Endothelial cell (in vitro differentiated cells): Measurements from ENCODE around the gene GP1BA. TPM values are rescaled to one million over a fixed set of nuclear protein-coding genes. Genes with fewer than 3 reads are reported as not detected.

Experiments used
- DNase-seq: peaks from one replicate; pipeline ENCODE4 v3.0.0; 2021; ENCODE audit warnings: low spot score
- H3K27ac Mint-ChIP-seq: one replicate; pipeline ENCODE4 v1.8.0; 2021; ENCODE audit warnings: mixed read lengths, inconsistent platforms; ENCODE audit not compliant: unreplicated experiment
- H3K27me3 Mint-ChIP-seq: one replicate; pipeline ENCODE4 v1.8.0; 2021; ENCODE audit warnings: mild to moderate bottlenecking, moderate library complexity, mixed read lengths, inconsistent platforms; ENCODE audit not compliant: unreplicated experiment
- H3K36me3 Mint-ChIP-seq: one replicate; pipeline ENCODE4 v1.8.0; 2021; ENCODE audit warnings: mild to moderate bottlenecking, low read depth, mixed read lengths, inconsistent platforms; ENCODE audit not compliant: unreplicated experiment
- H3K4me1 Mint-ChIP-seq: one replicate; pipeline ENCODE4 v1.8.0; 2021; ENCODE audit warnings: mild to moderate bottlenecking, mixed read lengths, inconsistent platforms; ENCODE audit not compliant: unreplicated experiment
- H3K4me3 Mint-ChIP-seq: one replicate; pipeline ENCODE4 v1.8.0; 2021; ENCODE audit warnings: mild to moderate bottlenecking, mixed read lengths, inconsistent platforms; ENCODE audit not compliant: unreplicated experiment
- H3K9me3 Mint-ChIP-seq: one replicate; pipeline ENCODE4 v1.8.0; 2021; ENCODE audit warnings: mixed read lengths, inconsistent platforms; ENCODE audit not compliant: unreplicated experiment
- CTCF ChIP-seq: fragments of 200-600 bp; sonication (generic); IDR thresholded peaks from one replicate; pipeline ENCODE4 v1.5.0; 2021; ENCODE audit warnings: antibody characterized with exemption; ENCODE audit not compliant: unreplicated experiment
- total RNA-seq: library from RNA; stranded (reverse); fragmentation: NEBNext Ultra II Directional; extraction: Animal tissue kit (Norgen Biotek cat#: 25700); gene quantifications from one replicate; pipeline ENCODE4 v1.2.1, GENCODE V29; 2021; ENCODE audit not compliant: unreplicated experiment

GP1BA gene
- total RNA-seq, 1 donor from 2014 or later: 1.3 TPM

DNA sequence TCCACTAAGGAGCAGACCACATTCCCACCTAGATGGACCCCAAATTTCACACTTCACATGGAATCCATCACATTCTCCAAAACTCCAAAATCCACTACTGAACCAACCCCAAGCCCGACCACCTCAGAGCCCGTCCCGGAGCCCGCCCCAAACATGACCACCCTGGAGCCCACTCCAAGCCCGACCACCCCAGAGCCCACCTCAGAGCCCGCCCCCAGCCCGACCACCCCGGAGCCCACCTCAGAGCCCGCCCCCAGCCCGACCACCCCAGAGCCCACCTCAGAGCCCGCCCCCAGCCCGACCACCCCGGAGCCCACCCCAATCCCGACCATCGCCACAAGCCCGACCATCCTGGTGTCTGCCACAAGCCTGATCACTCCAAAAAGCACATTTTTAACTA is 1.6 kb downstream of the GP1BA start:
- Mint-ChIP-seq H3K27me3 (peaks cover 13% of the 10 kb centered on the region), H3K36me3 (peaks cover 19% of the 10 kb centered on the region), H3K9me3 (no peaks in the 10 kb centered on the region), H3K4me3 (peak overlapping the region; percentile 70), H3K27ac (peak overlapping the region; percentile 81), H3K4me1 (peaks cover 19% of the 10 kb centered on the region)
- no peak for TF ChIP-seq CTCF
- DNase-seq: no peak

DNA sequence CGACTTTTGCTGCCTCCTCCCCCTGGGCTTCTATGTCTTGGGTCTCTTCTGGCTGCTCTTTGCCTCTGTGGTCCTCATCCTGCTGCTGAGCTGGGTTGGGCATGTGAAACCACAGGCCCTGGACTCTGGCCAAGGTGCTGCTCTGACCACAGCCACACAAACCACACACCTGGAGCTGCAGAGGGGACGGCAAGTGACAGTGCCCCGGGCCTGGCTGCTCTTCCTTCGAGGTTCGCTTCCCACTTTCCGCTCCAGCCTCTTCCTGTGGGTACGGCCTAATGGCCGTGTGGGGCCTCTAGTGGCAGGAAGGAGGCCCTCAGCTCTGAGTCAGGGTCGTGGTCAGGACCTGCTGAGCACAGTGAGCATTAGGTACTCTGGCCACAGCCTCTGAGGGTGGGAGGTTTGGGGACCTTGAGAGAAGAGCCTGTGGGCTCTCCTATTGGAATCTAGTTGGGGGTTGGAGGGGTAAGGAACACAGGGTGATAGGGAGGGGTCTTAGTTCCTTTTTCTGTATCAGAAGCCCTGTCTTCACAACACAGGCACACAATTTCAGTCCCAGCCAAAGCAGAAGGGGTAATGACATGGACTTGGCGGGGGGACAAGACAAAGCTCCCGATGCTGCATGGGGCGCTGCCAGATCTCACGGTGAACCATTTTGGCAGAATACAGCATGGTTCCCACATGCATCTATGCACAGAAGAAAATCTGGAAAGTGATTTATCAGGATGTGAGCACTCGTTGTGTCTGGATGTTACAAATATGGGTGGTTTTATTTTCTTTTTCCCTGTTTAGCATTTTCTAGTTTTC is 2.3 kb downstream of the GP1BA start:
- Mint-ChIP-seq H3K36me3 (peaks cover 15% of the 10 kb centered on the region), H3K4me1 (peaks cover 20% of the 10 kb centered on the region), H3K9me3 (no peaks in the 10 kb centered on the region), H3K27me3 (peaks cover 11% of the 10 kb centered on the region), H3K27ac (peak overlapping the region; percentile 81), H3K4me3 (peak overlapping the region; percentile 77)
- no peak for TF ChIP-seq CTCF
- DNase-seq: peak; percentile 52

DNA sequence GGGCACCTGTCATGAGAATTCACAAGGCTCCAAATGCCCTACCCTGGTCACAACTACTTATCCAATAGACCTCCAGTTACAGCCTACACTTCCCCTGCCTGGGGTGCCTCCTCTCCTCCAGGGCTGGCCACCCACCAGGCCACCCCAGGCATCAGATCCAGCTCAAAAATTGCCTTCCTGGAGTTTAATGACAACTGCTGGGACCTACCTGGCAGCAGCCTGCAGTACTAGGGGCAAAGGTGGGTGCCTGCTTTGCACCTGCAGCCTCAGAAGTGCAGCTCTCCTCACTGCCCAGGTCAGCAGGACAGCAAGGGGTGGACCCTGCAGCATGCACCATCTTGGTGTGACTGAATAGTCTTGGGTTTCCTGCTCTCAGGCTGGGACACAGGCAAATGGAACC is 3.6 kb downstream of the GP1BA start:
- Mint-ChIP-seq H3K27me3 (peaks cover 14% of the 10 kb centered on the region), H3K4me1 (peaks cover 23% of the 10 kb centered on the region), H3K36me3 (peaks cover 13% of the 10 kb centered on the region), H3K27ac (no peak overlapping the region), H3K9me3 (no peaks in the 10 kb centered on the region), H3K4me3 (no peak overlapping the region)
- TF ChIP-seq CTCF: no peak
- no peak for DNase-seq

DNA sequence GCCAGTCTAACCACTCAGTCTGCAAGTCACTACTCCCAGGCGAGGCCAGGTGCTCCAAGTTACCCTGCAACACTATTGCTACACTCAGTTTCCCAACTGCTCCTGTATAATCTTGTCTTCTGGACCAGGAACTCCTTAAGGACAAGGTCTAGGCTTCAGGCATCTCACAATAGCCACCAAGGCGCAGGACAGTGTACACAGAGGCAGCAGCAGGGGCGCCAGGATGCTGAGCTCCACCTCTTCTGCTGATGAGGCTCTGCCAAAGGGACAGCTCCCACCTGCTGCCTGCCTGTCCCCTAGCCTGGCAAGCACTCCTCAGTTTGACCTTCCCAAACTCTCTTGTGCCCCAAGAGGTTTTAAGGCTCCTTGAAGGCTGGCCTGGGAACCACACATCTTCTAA is 4.4 kb downstream of the GP1BA start:
- Mint-ChIP-seq H3K27ac (no peak overlapping the region), H3K27me3 (peaks cover 14% of the 10 kb centered on the region), H3K4me3 (no peak overlapping the region), H3K4me1 (peaks cover 28% of the 10 kb centered on the region), H3K9me3 (no peaks in the 10 kb centered on the region), H3K36me3 (peaks cover 11% of the 10 kb centered on the region)
- no peak for TF ChIP-seq CTCF
- no peak for DNase-seq

- Mint-ChIP-seq H3K4me3 (no peak overlapping the region), H3K27me3 (peaks cover 19% of the 10 kb centered on the region), H3K4me1 (peaks cover 34% of the 10 kb centered on the region), H3K9me3 (no peaks in the 10 kb centered on the region), H3K36me3 (peaks cover 12% of the 10 kb centered on the region), H3K27ac (no peak overlapping the region)
- no peak for TF ChIP-seq CTCF
- no peak for DNase-seq
Measured at GRCh38 chr17:4937553-4937952, 5.5 kb downstream of the GP1BA start.
